Activated naive CD8-positive, alpha-beta T cell treated with anti-CD3 and anti-CD28 coated beads, Interleukin-2, amount 50 U/mL, for 16 hours (primary cell): ENCODE measurements around the gene COLEC11.
"Not testable (repeated sequence)": the region's sequence is repeated elsewhere in the genome, so short reads cannot be mapped to it uniquely, and the experiment has no call there.

Experiments
- DNase-seq: peaks from one replicate; pipeline ENCODE4 v3.0.0-alpha.2; 2020; ENCODE audit warnings: low read depth, low spot score

Gene COLEC11

GRCh38 chr2:3604991-3605961 is 10.4 kb downstream of the COLEC11 start:
- peak; percentile 21 for DNase-seq

- DNase-seq: no peak
Measured at GRCh38 chr2:3606028-3606369, 11.1 kb downstream of the COLEC11 start.

- no peak for DNase-seq
Measured at GRCh38 chr2:3606370-3607201, 11.7 kb downstream of the COLEC11 start.

- no peak for DNase-seq
Measured at GRCh38 chr2:3608373-3609278, 13.7 kb downstream of the COLEC11 start.

- DNase-seq: not testable (repeated sequence)
Measured at GRCh38 chr2:3609279-3609673, 14.4 kb downstream of the COLEC11 start.

DNA sequence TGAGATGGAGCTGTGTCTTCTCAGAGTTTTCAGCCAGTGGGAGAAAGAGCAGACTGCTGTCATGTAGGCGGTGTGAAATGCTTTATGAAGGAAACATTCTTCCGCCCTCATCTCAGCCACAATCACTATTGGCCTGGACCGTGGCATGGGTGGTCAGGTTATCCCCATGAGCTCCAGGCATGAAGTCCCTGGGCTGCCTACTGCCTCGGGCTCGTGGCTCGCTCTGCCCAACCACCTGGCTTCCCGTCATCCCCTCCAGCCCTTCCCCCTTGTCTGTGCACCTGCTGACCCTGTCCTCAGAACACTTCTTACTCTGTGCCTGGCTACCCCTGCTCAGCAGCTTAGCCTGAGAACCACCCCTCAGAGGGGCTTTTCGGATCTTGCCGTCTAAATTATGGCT is 15.5 kb downstream of the COLEC11 start:
- no peak for DNase-seq

GRCh38 chr2:3610881-3611505 is 16.1 kb downstream of the COLEC11 start:
- no peak for DNase-seq

DNA sequence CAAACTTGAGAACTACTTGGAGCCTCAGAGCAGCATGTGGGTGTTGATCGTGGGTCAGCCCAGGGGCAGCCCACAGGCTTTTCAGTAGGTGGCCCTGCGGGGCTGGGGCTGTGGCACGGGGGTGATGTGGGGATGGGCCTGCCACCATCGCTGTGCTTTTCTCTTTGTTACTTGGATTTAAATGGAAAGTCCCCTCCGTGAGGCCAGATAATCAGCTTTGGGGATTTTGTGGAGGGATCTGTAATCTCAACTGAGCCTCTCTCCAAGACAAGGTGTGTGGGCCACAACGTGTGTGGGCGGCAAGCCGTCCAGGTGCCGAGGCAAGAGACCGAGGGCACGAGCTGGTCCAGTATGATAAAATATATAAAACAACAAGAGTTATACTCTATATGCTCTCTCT is 16.7 kb downstream of the COLEC11 start:
- no peak for DNase-seq

- no peak for DNase-seq
Measured at GRCh38 chr2:3612639-3613523, 18.0 kb downstream of the COLEC11 start.

DNA sequence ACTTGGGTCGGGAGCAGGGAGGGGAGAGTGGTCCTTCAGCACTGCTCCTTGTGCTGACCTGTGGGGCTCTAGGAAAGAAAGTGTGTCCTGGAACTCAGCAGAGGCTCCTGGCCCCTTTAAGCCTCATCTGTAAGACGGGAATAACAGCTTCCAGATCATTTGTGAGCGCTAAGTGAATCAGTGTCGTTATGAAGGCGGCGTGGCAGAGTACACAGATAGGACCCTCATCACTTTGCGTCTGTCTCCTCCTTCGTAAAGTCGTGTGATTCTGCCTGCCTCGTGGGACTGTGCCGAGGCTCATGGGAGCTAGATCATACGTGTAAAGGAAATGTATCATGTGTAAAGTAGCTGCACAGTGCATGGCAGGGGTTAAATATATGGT is 18.6 kb downstream of the COLEC11 start:
- no peak for DNase-seq

- DNase-seq: not testable (repeated sequence)
Measured at GRCh38 chr2:3614743-3615142, 19.8 kb downstream of the COLEC11 start.

DNA sequence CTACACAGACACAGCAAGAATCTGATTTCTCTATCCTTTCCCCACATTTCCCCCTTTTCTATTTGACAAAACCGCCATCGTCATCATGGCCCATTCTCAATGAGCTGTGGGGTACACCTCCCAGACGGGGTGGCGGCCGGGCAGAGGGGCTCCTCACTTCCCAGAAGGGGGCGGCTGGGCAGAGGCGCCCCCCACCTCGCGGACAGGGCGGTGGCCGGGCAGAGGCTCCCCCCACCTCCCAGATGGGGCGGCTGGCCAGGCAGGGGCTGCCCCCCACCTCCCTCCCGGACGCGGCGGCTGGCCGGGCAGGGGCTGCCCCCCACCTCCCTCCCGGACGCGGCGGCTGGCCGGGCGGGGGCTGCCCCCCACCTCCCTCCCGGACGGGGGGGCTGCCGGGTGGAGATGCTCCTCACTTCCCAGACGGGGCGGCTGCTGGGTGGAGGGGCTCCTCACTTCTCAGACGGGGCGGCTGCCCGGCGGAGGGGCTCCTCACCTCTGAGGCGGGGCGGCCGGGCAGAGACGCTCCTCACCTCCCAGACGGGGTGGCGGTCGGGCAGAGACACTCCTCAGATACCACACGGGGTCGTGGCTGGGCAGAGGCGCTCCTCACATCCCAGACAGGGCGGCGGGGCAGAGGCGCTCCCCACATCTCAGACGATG is 20.8 kb downstream of the COLEC11 start:
- not testable (repeated sequence) for DNase-seq

DNA sequence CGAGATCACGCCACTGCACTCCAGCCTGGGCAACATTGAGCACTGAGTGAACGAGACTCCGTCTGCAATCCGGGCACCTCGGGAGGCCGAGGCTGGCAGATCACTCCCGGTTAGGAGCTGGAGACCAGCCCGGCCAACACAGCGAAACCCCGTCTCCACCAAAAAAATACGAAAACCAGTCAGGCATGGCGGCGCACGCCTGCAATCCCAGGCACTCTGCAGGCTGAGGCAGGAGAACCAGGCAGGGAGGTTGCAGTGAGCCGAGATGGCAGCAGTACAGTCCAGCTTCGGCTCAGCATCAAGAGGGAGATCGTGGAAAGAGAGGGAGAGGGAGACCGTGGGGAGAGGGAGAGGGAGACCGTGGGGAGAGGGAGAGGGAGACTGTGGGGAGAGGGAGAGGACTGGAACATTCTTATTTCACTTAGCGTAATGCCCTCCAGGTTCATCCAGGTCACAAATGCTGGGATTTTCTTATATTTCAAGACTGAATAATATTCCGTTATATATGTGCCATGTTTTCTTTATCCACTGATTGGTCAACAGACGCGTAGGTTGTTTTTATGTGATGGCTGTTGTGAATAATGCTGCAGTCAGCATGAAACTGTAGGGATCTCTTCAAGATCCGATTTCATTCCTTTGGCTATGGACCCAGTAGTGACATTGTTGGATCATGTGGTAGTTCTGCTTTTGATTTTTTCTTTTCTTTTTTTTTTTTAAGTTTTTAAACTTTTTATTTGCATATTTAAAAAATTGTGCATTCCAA is 21.7 kb downstream of the COLEC11 start:
- not testable (repeated sequence) for DNase-seq

- no peak for DNase-seq
Measured at GRCh38 chr2:3617198-3617890, 22.4 kb downstream of the COLEC11 start.

DNA sequence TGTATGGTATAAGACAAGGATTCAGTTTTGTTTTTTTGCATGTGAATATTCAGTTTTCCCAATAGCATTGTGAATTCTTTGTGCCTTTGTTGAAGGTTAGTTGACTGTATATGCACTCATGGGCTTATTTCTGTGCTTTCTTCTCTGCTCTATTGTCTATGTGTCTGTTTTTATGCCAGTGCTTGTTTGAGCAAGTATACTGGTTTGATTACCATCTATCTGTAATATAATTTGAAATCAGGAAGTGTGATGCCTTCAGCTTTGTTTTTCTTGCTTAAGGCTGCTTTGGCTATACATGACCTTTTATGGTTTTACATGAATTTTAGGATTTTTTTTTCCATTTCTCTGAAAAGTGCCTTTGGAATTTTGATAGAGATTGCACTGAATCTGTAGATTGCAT is 23.5 kb downstream of the COLEC11 start:
- DNase-seq: no peak

DNA sequence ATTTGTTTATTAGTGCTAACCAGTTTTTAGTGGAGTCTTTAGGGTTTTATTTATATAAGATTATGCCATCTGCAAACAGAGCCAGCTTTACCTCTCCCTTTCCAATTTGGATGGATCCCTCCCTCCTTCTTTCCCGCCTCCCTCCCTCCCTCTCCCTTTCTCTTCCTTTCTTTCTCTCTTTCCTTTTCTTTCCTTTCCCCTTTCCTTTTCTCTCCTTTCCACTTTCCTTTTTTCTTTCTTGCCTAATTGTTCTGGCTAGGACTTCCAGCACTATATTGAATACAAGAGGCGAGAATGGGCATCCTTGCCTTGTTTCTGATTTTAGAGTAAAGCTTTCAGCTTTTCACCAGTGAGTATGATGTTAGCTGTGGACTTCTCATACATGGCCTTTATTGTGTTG is 24.1 kb downstream of the COLEC11 start:
- DNase-seq: no peak

DNA sequence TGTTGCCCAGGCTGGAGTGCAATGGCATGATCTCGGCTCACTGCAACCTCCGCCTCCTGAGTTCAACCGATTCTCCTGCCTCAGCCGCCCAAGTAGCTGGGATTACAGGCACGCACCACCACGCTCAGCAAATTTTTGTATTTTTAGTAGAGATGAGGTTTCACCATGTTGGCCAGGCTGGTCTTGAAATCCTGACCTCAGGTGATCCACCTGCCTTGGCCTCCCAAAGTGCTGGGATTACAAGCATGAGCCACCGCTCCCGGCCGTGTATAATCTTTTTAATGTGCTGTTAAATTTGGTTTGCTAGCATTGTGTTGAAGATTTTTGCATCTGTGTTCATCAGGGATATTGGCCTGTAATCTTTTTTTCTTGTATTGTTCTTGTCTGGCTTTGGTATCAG is 24.7 kb downstream of the COLEC11 start:
- DNase-seq: not testable (repeated sequence)

- DNase-seq: no peak
Measured at GRCh38 chr2:3620834-3621233, 25.9 kb downstream of the COLEC11 start.
